Mammary epithelial cell (primary cell): ENCODE data around the gene DSCAML1.

ENCODE experiments used
- EZH2 ChIP-seq: IDR thresholded peaks from 2 replicates; pipeline ENCODE4 v1.6.1; 2012; ENCODE audit warnings: low read length, inconsistent platforms, borderline replicate concordance
- TF ChIP-seq, protein P1 (sequence below), 2 donors: IDR thresholded peaks in 1 of 2; conservative IDR thresholded peaks in 1 of 2; 2 replicates each; pipeline ENCODE4 v1.5.1; 2011 to 2012; ENCODE audit warnings: inconsistent platforms in 2 of 2, low read length in 2 of 2, mild to moderate bottlenecking in 2 of 2, control low read depth in 1 of 2, low read depth in 1 of 2; ENCODE audit not compliant: insufficient read depth in 1 of 2; ENCODE audit errors: extremely low read depth in 1 of 2

DNA sequence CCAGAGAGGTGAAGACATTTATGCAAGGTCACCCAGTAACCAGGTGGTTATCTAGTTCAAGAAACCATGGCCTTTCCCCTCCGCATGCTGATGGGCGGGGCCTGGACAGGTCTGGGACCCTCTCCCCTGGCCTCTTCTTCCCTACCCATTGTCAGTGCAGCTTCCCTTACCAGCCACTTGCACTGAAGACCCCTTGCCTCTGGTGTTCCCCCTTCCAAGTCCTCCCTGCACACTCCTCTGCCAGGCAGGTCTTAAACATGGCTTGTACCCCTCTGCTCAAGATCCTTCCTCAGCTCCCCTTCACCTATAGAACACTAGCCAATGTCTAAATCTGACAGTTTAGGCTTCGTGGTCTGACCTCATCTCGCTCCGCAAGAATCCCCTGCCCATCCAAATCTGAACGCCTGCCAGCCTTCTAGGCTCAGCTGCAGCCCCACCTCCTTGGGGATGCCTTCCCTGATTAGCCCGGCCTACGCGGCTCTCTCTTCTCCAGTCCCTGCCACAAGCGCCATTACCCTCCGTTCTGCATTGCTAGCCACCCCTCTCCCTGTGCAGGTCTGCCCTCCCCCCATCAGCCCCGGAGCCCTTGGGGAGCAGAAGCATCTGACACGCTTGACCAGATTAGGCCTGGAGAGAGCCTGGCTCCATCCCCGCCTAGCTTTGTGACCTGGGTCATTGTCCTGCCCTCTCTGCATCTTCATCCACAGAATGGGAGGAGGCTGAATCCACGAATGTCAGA, 213.8 kb downstream of the DSCAML1 start:
- no peak for TF ChIP-seq EZH2
- TF ChIP-seq, protein P1, sequence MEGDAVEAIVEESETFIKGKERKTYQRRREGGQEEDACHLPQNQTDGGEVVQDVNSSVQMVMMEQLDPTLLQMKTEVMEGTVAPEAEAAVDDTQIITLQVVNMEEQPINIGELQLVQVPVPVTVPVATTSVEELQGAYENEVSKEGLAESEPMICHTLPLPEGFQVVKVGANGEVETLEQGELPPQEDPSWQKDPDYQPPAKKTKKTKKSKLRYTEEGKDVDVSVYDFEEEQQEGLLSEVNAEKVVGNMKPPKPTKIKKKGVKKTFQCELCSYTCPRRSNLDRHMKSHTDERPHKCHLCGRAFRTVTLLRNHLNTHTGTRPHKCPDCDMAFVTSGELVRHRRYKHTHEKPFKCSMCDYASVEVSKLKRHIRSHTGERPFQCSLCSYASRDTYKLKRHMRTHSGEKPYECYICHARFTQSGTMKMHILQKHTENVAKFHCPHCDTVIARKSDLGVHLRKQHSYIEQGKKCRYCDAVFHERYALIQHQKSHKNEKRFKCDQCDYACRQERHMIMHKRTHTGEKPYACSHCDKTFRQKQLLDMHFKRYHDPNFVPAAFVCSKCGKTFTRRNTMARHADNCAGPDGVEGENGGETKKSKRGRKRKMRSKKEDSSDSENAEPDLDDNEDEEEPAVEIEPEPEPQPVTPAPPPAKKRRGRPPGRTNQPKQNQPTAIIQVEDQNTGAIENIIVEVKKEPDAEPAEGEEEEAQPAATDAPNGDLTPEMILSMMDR (conservative IDR thresholded peaks at IDR 0.05 in 1 of 2, IDR thresholded peaks at IDR 0.05 in 1 of 2; ENCODE audit: extremely low read depth in 1 of 2, insufficient read depth in 1 of 2, low read depth in 1 of 2, low read length in 2 of 2) = no peak
